Neuronal stem cell (in vitro differentiated cells): ENCODE measurements around the gene LIFR.

Source experiments
- DNase-seq: peaks from one replicate; pipeline ENCODE4 v3.0.0-alpha.2; 2013; ENCODE audit warnings: low spot score
- H2AFZ ChIP-seq: one replicate; pipeline ENCODE4 v1.6.1; 2013; ENCODE audit warnings: mild to moderate bottlenecking, low read length, inconsistent platforms
- H2AK5ac ChIP-seq: 2 replicates; pipeline ENCODE4 v1.6.1; 2013; ENCODE audit warnings: low read depth, mild to moderate bottlenecking, inconsistent platforms, low read length, moderate library complexity, mixed read lengths
- H2BK120ac ChIP-seq: 2 replicates; pipeline ENCODE4 v1.6.1; 2013; ENCODE audit warnings: low read depth, mild to moderate bottlenecking, inconsistent platforms, low read length, moderate library complexity, mixed read lengths
- H2BK12ac ChIP-seq: one replicate; pipeline ENCODE4 v1.6.1; 2013; ENCODE audit warnings: low read length, inconsistent platforms
- H2BK15ac ChIP-seq: 2 replicates; pipeline ENCODE4 v1.6.1; 2013; ENCODE audit warnings: mild to moderate bottlenecking, low read length, inconsistent platforms, mixed read lengths
- H2BK5ac ChIP-seq: one replicate; pipeline ENCODE4 v1.6.1; 2013; ENCODE audit warnings: inconsistent platforms, mild to moderate bottlenecking, low read length, moderate library complexity
- H3K14ac ChIP-seq: one replicate; pipeline ENCODE4 v1.6.1; 2013; ENCODE audit warnings: low read length, inconsistent platforms
- H3K18ac ChIP-seq: 2 replicates; pipeline ENCODE4 v1.6.1; 2013; ENCODE audit warnings: low read length, inconsistent platforms
- H3K23ac ChIP-seq: 2 replicates; pipeline ENCODE4 v1.6.1; 2013; ENCODE audit warnings: low read depth, mild to moderate bottlenecking, mixed read lengths, low read length, inconsistent platforms; ENCODE audit not compliant: poor library complexity
- H3K27ac ChIP-seq: replicated peaks from 3 replicates; pipeline ENCODE4 v1.5.1; 2013; ENCODE audit warnings: low read length, inconsistent platforms
- H3K27me3 ChIP-seq, 3 experiments: 2 replicates each; pipeline ENCODE4 v1.6.1; 2013; ENCODE audit warnings: low read length in 3 of 3, mild to moderate bottlenecking in 2 of 3, inconsistent platforms in 1 of 3, low read depth in 1 of 3, mixed read lengths in 1 of 3, moderate library complexity in 1 of 3; ENCODE audit not compliant: control insufficient read depth in 3 of 3, insufficient read depth in 3 of 3
- H3K36me3 ChIP-seq, 2 donors: replicated peaks in 1 of 2; 2 replicates each; pipeline ENCODE4 v1.6.1; 2013; ENCODE audit warnings: low read length in 2 of 2; ENCODE audit not compliant: control insufficient read depth in 2 of 2, insufficient read depth in 2 of 2
- H3K4ac ChIP-seq: 2 replicates; pipeline ENCODE4 v1.6.1; 2013; ENCODE audit warnings: inconsistent platforms, mild to moderate bottlenecking, low read length, moderate library complexity
- H3K4me1 ChIP-seq, 2 donors: 1 replicate in 1 of 2; 2 replicates in 1 of 2; pipeline ENCODE4 v1.6.1; 2013; ENCODE audit warnings: low read length in 2 of 2, low read depth in 1 of 2; ENCODE audit not compliant: control insufficient read depth in 2 of 2, insufficient read depth in 1 of 2
- H3K4me2 ChIP-seq: one replicate; pipeline ENCODE4 v1.6.1; 2013; ENCODE audit warnings: mild to moderate bottlenecking, low read length, inconsistent platforms; ENCODE audit not compliant: insufficient read depth, poor library complexity, severe bottlenecking
- H3K4me3 ChIP-seq, 2 donors: 2 replicates each; pipeline ENCODE4 v1.5.1; 2013; ENCODE audit warnings: low read length in 2 of 2, mild to moderate bottlenecking in 2 of 2, inconsistent platforms in 1 of 2, moderate library complexity in 1 of 2
- H3K79me1 ChIP-seq: one replicate; pipeline ENCODE4 v1.6.1; 2013; ENCODE audit warnings: low read depth, mild to moderate bottlenecking, inconsistent platforms, low read length, moderate library complexity
- H3K9ac ChIP-seq: one replicate; pipeline ENCODE4 v1.6.1; 2013; ENCODE audit warnings: mild to moderate bottlenecking, low read depth, low read length, inconsistent platforms; ENCODE audit not compliant: poor library complexity
- H3K9me3 ChIP-seq, 2 donors: replicated peaks in 1 of 2; 2 replicates each; pipeline versions ENCODE3 to v1.6.1; 2013; ENCODE audit warnings: low read length in 2 of 2, mild to moderate bottlenecking in 2 of 2, inconsistent platforms in 1 of 2, low read depth in 1 of 2, mixed read lengths in 1 of 2, moderate library complexity in 1 of 2; ENCODE audit not compliant: control insufficient read depth in 2 of 2, insufficient read depth in 1 of 2
- H4K8ac ChIP-seq: one replicate; pipeline ENCODE4 v1.6.1; 2013; ENCODE audit warnings: low read depth, mild to moderate bottlenecking, inconsistent platforms, low read length, moderate library complexity
- H4K91ac ChIP-seq: one replicate; pipeline ENCODE4 v1.6.1; 2013; ENCODE audit warnings: low read length, low read depth, mild to moderate bottlenecking, inconsistent platforms; ENCODE audit not compliant: poor library complexity
- WGBS, 2 donors: extraction: QIAGEN DNeasy Blood & Tissue Kit; methylation state at CpG; one replicate each; pipeline ENCODE4 v1.1.7; 2013; ENCODE audit warnings: missing lambda C conversion rate in 2 of 2, mixed read lengths in 1 of 2; ENCODE audit not compliant: insufficient read length in 2 of 2, insufficient replicate concordance in 1 of 2; ENCODE audit errors: extremely low coverage in 2 of 2; 5-methylcytosine and 5-hydroxymethylcytosine counted together

LIFR gene

DNA sequence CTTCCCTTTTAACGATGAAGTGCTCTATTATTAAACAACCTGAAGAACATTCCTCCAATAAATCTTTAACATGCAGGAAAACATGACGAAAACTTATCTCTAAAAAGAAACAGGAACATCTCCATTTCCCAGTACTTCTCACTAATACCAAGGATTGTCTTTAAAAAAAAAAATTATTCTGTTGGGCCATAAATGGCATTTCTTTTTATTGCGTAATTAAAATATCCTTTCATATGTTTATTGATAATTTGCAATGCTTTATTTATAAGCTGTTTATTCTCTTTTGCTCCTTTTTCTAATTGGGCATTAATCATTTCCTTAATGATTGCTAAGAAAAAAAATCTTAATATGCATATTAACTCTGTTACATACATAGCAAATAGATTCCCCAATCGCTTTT lies 18.9 kb downstream of the LIFR start:
- H3K23ac ChIP-seq, result no peak overlapping the region
- H4K91ac ChIP-seq, result no peak overlapping the region
- no peak overlapping the region for H3K27ac ChIP-seq
- no peak overlapping the region for H2BK120ac ChIP-seq
- no peak for DNase-seq
- H2AK5ac ChIP-seq, result no peak overlapping the region
- H3K9me3 ChIP-seq, result no peaks in the 10 kb centered on the region
- H3K79me1 ChIP-seq, result no peaks in the 10 kb centered on the region
- H3K4me3 ChIP-seq, result no peak overlapping the region
- H3K4me2 ChIP-seq, result no peak overlapping the region
- no peak overlapping the region for H2BK15ac ChIP-seq
- no peak overlapping the region for H2BK5ac ChIP-seq
- H3K18ac ChIP-seq, result no peak overlapping the region
- no peak overlapping the region for H3K9ac ChIP-seq
- H3K4me1 ChIP-seq, result peaks cover 2 to 20% of the 10 kb centered on the region in 2 donors
- no peak overlapping the region for H3K4ac ChIP-seq
- no CpG with 5 or more reads among the region's 4 CpGs for WGBS, 2 donors
- H3K14ac ChIP-seq, result no peak overlapping the region
- H2AFZ ChIP-seq, result no peak overlapping the region
- H3K27me3 ChIP-seq, result no peaks in the 10 kb centered on the region
- peaks cover 0 to 4% of the 10 kb centered on the region in 2 donors for H3K36me3 ChIP-seq
- no peak overlapping the region for H2BK12ac ChIP-seq
- H4K8ac ChIP-seq, result no peak overlapping the region

DNA sequence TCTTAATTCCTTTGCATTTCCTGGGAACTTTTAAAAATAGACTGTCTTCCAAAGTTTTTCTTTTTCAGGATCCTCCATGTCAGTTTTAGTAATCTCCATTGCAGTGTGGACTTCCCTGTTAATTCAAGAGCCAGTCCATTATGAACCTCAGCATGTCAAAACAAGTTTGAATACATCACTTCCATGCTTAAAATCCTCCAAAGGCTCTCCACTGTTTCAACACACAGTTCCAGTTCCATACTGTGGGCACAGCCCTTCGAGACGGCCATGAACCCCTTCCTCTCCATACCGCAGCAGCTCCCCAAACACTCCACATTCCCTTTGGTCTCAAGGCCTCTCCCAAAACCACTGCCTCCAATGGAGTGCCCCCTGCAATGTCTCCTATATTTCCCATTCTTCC lies 19.5 kb downstream of the LIFR start:
- no peak overlapping the region for H2BK12ac ChIP-seq

DNA sequence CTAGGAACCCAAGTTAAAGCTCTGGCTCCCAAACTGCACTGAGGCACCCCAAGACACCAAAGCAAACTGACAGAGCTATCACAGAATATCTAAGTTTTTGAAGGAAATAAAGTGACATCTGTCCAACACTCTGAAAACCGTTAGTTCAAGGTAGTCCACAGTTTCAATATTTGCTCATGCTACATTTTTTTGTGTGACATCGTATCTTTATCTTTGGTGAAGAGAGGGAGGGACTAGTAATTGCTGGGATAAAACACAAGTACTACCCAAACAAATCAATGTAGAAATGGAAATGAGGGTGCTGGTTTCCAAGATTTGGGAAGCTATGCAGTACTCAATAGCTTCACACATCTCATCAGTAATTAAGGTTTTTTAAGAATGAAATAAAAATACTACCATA lies 20.6 kb downstream of the LIFR start:
- Histone ChIP-seq H3K79me1 (no peaks in the 10 kb centered on the region), H4K8ac (no peak overlapping the region), H2BK120ac (no peak overlapping the region), H2BK5ac (no peak overlapping the region), H3K9ac (no peak overlapping the region), H4K91ac (no peak overlapping the region), H3K18ac (no peak overlapping the region), H3K4ac (no peak overlapping the region), H3K14ac (no peak overlapping the region), H2AFZ (no peak overlapping the region), H3K4me2 (no peak overlapping the region), H3K27ac (no peak overlapping the region), H3K4me3 (no peak overlapping the region), H3K4me1 (peaks cover 6 to 25% of the 10 kb centered on the region in 2 donors), H3K36me3 (no peaks in the 10 kb centered on the region), H3K27me3 (no peaks in the 10 kb centered on the region), H2AK5ac (no peak overlapping the region), H3K9me3 (peaks cover 0 to 2% of the 10 kb centered on the region in 2 donors), H3K23ac (no peak overlapping the region), H2BK12ac (no peak overlapping the region), H2BK15ac (no peak overlapping the region)
- WGBS, 2 donors, result no CpG with 5 or more reads among the region's 2 CpGs
- no peak for DNase-seq

More for the DNA sequence above, 19.5 kb downstream of the LIFR start:
- Histone ChIP-seq H2AK5ac (no peak overlapping the region), H3K27me3 (no peaks in the 10 kb centered on the region), H3K9me3 (no peaks in the 10 kb centered on the region), H3K4me3 (no peak overlapping the region), H3K4ac (no peak overlapping the region), H3K14ac (no peak overlapping the region), H3K79me1 (no peaks in the 10 kb centered on the region), H4K8ac (no peak overlapping the region), H3K4me1 (peaks cover 6 to 25% of the 10 kb centered on the region in 2 donors), H3K23ac (no peak overlapping the region), H3K4me2 (no peak overlapping the region), H4K91ac (no peak overlapping the region), H2AFZ (no peak overlapping the region), H2BK120ac (no peak overlapping the region), H2BK5ac (no peak overlapping the region), H2BK15ac (no peak overlapping the region), H3K36me3 (peaks cover 0 to 4% of the 10 kb centered on the region in 2 donors), H3K18ac (no peak overlapping the region), H3K27ac (no peak overlapping the region), H3K9ac (no peak overlapping the region)
- no peak for DNase-seq
- WGBS, 2 donors, result no CpG with 5 or more reads among the region's 3 CpGs

DNA sequence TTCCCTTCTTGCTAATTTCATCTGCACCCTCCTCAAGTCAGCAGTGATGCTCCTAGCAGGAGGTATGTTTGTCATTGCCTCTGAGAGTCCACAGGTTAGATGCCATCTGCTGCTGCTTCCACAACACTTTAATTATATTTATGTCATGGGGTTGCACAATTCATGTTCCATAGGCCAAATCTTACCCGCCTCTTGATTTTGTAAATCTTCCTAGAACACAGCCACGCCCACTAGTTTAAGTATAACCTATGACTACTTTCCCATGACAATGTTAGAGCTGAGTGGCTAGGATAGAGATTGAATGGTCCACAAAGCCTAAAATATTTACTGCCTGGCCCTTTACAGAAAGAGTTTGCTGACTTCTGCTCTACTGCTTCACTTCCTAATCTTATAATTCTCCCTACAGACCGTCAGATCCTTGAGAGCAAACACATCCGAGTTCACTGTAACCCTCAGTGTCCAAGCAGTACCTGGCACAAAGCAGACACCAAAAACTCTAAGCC lies 21.1 kb downstream of the LIFR start:
- no peaks in the 10 kb centered on the region for H3K79me1 ChIP-seq
- no peak overlapping the region for H4K91ac ChIP-seq
- WGBS, 2 donors, result no CpG with 5 or more reads among the region's 4 CpGs
- H3K23ac ChIP-seq, result no peak overlapping the region
- no peak overlapping the region for H3K4ac ChIP-seq
- H3K4me1 ChIP-seq, result peaks cover 6 to 25% of the 10 kb centered on the region in 2 donors
- H3K4me2 ChIP-seq, result no peak overlapping the region
- no peak overlapping the region for H3K9ac ChIP-seq
- H2BK5ac ChIP-seq, result no peak overlapping the region
- no peak overlapping the region for H2BK15ac ChIP-seq
- DNase-seq, result no peak
- no peak overlapping the region for H2BK120ac ChIP-seq
- H3K4me3 ChIP-seq, result no peak overlapping the region
- peaks cover 0 to 2% of the 10 kb centered on the region in 2 donors for H3K9me3 ChIP-seq
- H2BK12ac ChIP-seq, result no peak overlapping the region
- no peak overlapping the region for H3K27ac ChIP-seq
- H4K8ac ChIP-seq, result no peak overlapping the region
- H3K18ac ChIP-seq, result no peak overlapping the region
- no peak overlapping the region for H2AK5ac ChIP-seq
- no peak overlapping the region for H2AFZ ChIP-seq
- H3K36me3 ChIP-seq, result no peaks in the 10 kb centered on the region
- no peaks in the 10 kb centered on the region for H3K27me3 ChIP-seq
- H3K14ac ChIP-seq, result no peak overlapping the region
